Measurements from ENCODE around the gene FGF11.

DNA sequence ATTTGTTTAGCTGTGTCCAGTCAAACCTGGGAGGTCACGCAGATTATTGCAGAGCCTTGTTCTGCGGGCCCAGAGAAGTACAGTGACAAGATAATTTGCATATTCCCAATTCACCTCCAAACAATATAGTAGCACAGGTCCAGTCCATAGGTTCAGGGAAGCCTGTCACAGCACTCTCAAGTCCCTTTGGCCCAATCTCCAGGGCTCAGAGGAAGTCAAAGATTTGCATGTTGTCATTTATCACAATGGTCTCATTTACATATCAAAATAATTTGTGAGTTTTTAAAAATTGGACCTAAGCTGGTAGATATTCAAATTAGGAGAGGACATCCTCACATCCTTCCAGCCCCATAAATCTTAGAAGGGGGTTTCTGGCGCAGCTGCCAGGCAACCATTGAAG lies 28.2 kb downstream of the FGF11 start:
- TF ChIP-seq, protein P1, sequence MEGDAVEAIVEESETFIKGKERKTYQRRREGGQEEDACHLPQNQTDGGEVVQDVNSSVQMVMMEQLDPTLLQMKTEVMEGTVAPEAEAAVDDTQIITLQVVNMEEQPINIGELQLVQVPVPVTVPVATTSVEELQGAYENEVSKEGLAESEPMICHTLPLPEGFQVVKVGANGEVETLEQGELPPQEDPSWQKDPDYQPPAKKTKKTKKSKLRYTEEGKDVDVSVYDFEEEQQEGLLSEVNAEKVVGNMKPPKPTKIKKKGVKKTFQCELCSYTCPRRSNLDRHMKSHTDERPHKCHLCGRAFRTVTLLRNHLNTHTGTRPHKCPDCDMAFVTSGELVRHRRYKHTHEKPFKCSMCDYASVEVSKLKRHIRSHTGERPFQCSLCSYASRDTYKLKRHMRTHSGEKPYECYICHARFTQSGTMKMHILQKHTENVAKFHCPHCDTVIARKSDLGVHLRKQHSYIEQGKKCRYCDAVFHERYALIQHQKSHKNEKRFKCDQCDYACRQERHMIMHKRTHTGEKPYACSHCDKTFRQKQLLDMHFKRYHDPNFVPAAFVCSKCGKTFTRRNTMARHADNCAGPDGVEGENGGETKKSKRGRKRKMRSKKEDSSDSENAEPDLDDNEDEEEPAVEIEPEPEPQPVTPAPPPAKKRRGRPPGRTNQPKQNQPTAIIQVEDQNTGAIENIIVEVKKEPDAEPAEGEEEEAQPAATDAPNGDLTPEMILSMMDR (IDR thresholded peaks at IDR 0.05) = no peak
- no peak for TF ChIP-seq EP300 (IDR thresholded peaks at IDR 0.05)

Measured in stomach (tissue), 4 donors.